Measurements from ENCODE around the gene TRIO.

GRCh38 chr5:14249258-14250082 is 106.3 kb downstream of the TRIO start:
- TF ChIP-seq CTCF (IDR thresholded peaks at IDR 0.05) (no peak), POLR2A (IDR thresholded peaks at IDR 0.05) (no peak)
